Endothelial cell of umbilical vein (primary cell): ENCODE results near the gene INPP5A. TPM values are rescaled to one million over a fixed set of nuclear protein-coding genes. Genes with fewer than 3 reads are reported as not detected.

Source experiments
- BruUV-seq: library from RNA; stranded (reverse); fragments of 400-500 nt; replicated peaks from 2 replicates; lab custom pipeline; 2021; lab: Mats Ljungman, UMichigan
- CTCF ChIA-PET: fragments of 300-600, 350-600 bp; sonication (Branson Sonifier 250); formaldehyde crosslinking; loops from one replicate; lab custom pipeline; 2021; ENCODE audit warnings: antibody characterized with exemption, inconsistent platforms; lab: Charles Lee
- POLR2A ChIA-PET: fragments of 300-600, 350-600 bp; sonication (Branson Sonifier 250); formaldehyde crosslinking; loops from one replicate; lab custom pipeline; 2021; ENCODE audit warnings: antibody characterized with exemption, inconsistent platforms; lab: Charles Lee
- DNase-seq: peaks from one replicate; pipeline ENCODE4 v3.0.0-alpha.2; 2011; ENCODE audit warnings: low read depth, low spot score
- FAIRE-seq: peaks from 2 replicates; lab custom pipeline; 2011; peaks lifted over from hg19 to GRCh38; lab: Jason Lieb, UNC
- H2AFZ ChIP-seq: 2 replicates; pipeline ENCODE4 v1.6.0; 2012; ENCODE audit warnings: low read depth, low read length, control low read depth, inconsistent platforms
- H3K27ac ChIP-seq: 2 replicates; pipeline ENCODE4 v1.5.1; 2011; ENCODE audit warnings: low read depth, mild to moderate bottlenecking, control low read depth, low read length, moderate library complexity; ENCODE audit not compliant: insufficient read depth
- H3K27me3 ChIP-seq, 2 experiments: 2 replicates each; pipeline versions ENCODE4 v1.6.0 to v1.6.1; 2011; ENCODE audit warnings: low read length in 2 of 2, mixed read lengths in 1 of 2; ENCODE audit not compliant: control insufficient read depth in 2 of 2, insufficient read depth in 2 of 2
- H3K36me3 ChIP-seq, 2 experiments: 2 replicates in 1 of 2; 3 replicates in 1 of 2; pipeline ENCODE4 v1.5.1; 2011; ENCODE audit warnings: low read length in 2 of 2, mild to moderate bottlenecking in 1 of 2, moderate library complexity in 1 of 2; ENCODE audit not compliant: control insufficient read depth in 2 of 2, insufficient read depth in 2 of 2; ENCODE audit errors: extremely low read depth in 1 of 2
- H3K4me1 ChIP-seq: 3 replicates; pipeline ENCODE4 v1.5.1; 2011; ENCODE audit warnings: mild to moderate bottlenecking, low read length; ENCODE audit not compliant: control insufficient read depth, insufficient read depth; ENCODE audit errors: extremely low read depth
- H3K4me2 ChIP-seq: 2 replicates; pipeline ENCODE4 v1.6.1; 2011; ENCODE audit warnings: low read length, control low read depth, mixed read lengths; ENCODE audit not compliant: insufficient read depth
- H3K4me3 ChIP-seq, 3 experiments: fragments of 200-600 bp in 1 of 3; sonication (generic), shearing (Covaris generic) in 1 of 3; replicated peaks in 1 of 3; 2 replicates each; pipeline ENCODE4 v1.5.1; 2011 to 2016; ENCODE audit warnings: control low read depth in 3 of 3, low read length in 3 of 3, mild to moderate bottlenecking in 2 of 3, inconsistent platforms in 1 of 3, low read depth in 1 of 3, moderate library complexity in 1 of 3; ENCODE audit not compliant: insufficient read depth in 1 of 3
- H3K79me2 ChIP-seq: 2 replicates; pipeline ENCODE4 v1.6.0; 2012; ENCODE audit warnings: low read length, inconsistent platforms; ENCODE audit not compliant: control insufficient read depth, insufficient read depth
- H3K9ac ChIP-seq: replicated peaks from 2 replicates; pipeline ENCODE3; 2011; ENCODE audit warnings: low read length, control low read depth; ENCODE audit not compliant: insufficient read depth; ENCODE audit errors: extremely low read depth
- H3K9me1 ChIP-seq: replicated peaks from 3 replicates; pipeline ENCODE4 v1.6.0; 2011; ENCODE audit warnings: mild to moderate bottlenecking, low read length; ENCODE audit not compliant: control insufficient read depth, insufficient read depth; ENCODE audit errors: extremely low read depth
- H3K9me3 ChIP-seq: replicated peaks from 2 replicates; pipeline ENCODE4 v1.5.1; 2012; ENCODE audit warnings: low read length, inconsistent platforms; ENCODE audit not compliant: control insufficient read depth, insufficient read depth
- H4K20me1 ChIP-seq: replicated peaks from 2 replicates; pipeline ENCODE3; 2011; ENCODE audit warnings: mild to moderate bottlenecking, low read length; ENCODE audit not compliant: control insufficient read depth, insufficient read depth; ENCODE audit errors: extremely low read depth
- CTCF ChIP-seq, 2 donors: IDR thresholded peaks; 1 replicate in 1 of 2; 2 replicates in 1 of 2; pipeline ENCODE4 v1.5.1; 2011; ENCODE audit warnings: low read length in 2 of 2, mild to moderate bottlenecking in 2 of 2, moderate library complexity in 2 of 2, control low read depth in 1 of 2, inconsistent platforms in 1 of 2, low read depth in 1 of 2; ENCODE audit not compliant: insufficient read depth in 1 of 2; ENCODE audit errors: extremely low read depth in 1 of 2
- EZH2 ChIP-seq: IDR thresholded peaks from 2 replicates; pipeline ENCODE4 v1.6.1; 2012; ENCODE audit warnings: borderline replicate concordance, low read depth, mild to moderate bottlenecking, moderate library complexity, low read length, inconsistent platforms; ENCODE audit not compliant: severe bottlenecking
- FOS ChIP-seq: IDR thresholded peaks from 2 replicates; pipeline ENCODE4 v1.6.1; 2011; ENCODE audit warnings: mild to moderate bottlenecking, low read length, moderate library complexity, borderline replicate concordance; ENCODE audit not compliant: insufficient read depth
- GATA2 ChIP-seq: IDR thresholded peaks from 2 replicates; pipeline ENCODE4 v1.7.0; 2011; ENCODE audit warnings: low read depth, mild to moderate bottlenecking, moderate library complexity, mixed read lengths, low read length; ENCODE audit not compliant: insufficient read length, insufficient read depth
- JUN ChIP-seq: IDR thresholded peaks from 2 replicates; pipeline ENCODE4 v1.6.1; 2011; ENCODE audit warnings: borderline replicate concordance, low read depth; ENCODE audit not compliant: insufficient read length, insufficient read depth
- MAX ChIP-seq: IDR thresholded peaks from 2 replicates; pipeline ENCODE4 v1.6.1; 2011; ENCODE audit not compliant: insufficient read depth, insufficient read length
- MYC ChIP-seq: IDR thresholded peaks from one replicate; pipeline ENCODE4 v1.6.1; 2011; ENCODE audit warnings: mild to moderate bottlenecking, low read depth, low read length
- POLR2A ChIP-seq: IDR thresholded peaks from 2 replicates; pipeline ENCODE4 v1.6.1; 2012; ENCODE audit warnings: low read depth, mild to moderate bottlenecking, control low read depth, low read length
- POLR2AphosphoS5 ChIP-seq: IDR thresholded peaks from 2 replicates; pipeline ENCODE4 v1.6.1; 2012; ENCODE audit warnings: low read depth, mild to moderate bottlenecking, control low read depth, low read length, moderate library complexity; ENCODE audit not compliant: insufficient read depth
- dilution Hi-C: fragments of 300-500 bp; cut with MboI; formaldehyde crosslinking; loops from one replicate; pipeline ENCODE4 v1.15.0; 2019; ENCODE audit warnings: low sequenced_read_pairs; ENCODE audit not compliant: extremely low pct_ligation_motif_present
- intact Hi-C: fragments of 100-400 bp; cut with micrococcal nuclease; formaldehyde crosslinking; loops from one replicate; pipeline ENCODE4 v1.10.0; 2022
- polyA plus RNA-seq, 4 experiments: library from polyadenylated mRNA; depleted of rRNA in 3 of 4; stranded (reverse) in 3 of 4; unstranded in 1 of 4; fragments of >200 nt; gene quantifications; 2 replicates each; pipeline versions ENCODE4 v1.2.1 to v1.2.3, GENCODE V29; 2011 to 2012; ENCODE audit warnings: missing spikeins in 1 of 4
- total RNA-seq: library from RNA; stranded (reverse); gene quantifications from 2 replicates; pipeline ENCODE4 v1.2.3, GENCODE V29; 2021

The INPP5A gene
- total and polyA plus RNA-seq, 2 donors (not counting 3 experiments of a cell fraction or from before 2014, with no cell fraction given), result 22.9 to 33.2 TPM

- Histone ChIP-seq H3K36me3 (no peaks in the 10 kb centered on the region), H3K27me3 (no peaks in the 10 kb centered on the region), H3K4me3 (no peak overlapping the region), H3K9me3 (no peaks in the 10 kb centered on the region), H4K20me1 (peaks cover 6% of the 10 kb centered on the region), H3K4me1 (no peaks in the 10 kb centered on the region), H3K79me2 (peaks cover 4% of the 10 kb centered on the region), H3K4me2 (no peak overlapping the region), H3K9ac (no peak overlapping the region), H3K27ac (no peak overlapping the region), H2AFZ (no peak overlapping the region), H3K9me1 (no peaks in the 10 kb centered on the region)
- no peak for TF ChIP-seq EZH2
- no peak for TF ChIP-seq MYC
- no peak for TF ChIP-seq MAX
- no peak for TF ChIP-seq POLR2A
- TF ChIP-seq FOS, result no peak
- TF ChIP-seq JUN, result no peak
- no peak for TF ChIP-seq POLR2AphosphoS5
- no peak for TF ChIP-seq CTCF (IDR thresholded peaks at IDR 0.05; ENCODE audit: extremely low read depth in 1 of 2, insufficient read depth in 1 of 2, low read depth in 1 of 2, low read length in 2 of 2)
- TF ChIP-seq GATA2, result no peak
- CTCF ChIA-PET, result no interaction called here
- dilution Hi-C loops, result no loop called here
- POLR2A ChIA-PET, result no interaction called here
- no peak for FAIRE-seq
- DNase-seq, result no peak
- intact Hi-C loops, result no loop called here
- BruUV-seq, result no TSS peak
These were observed 64.0 kb downstream of the INPP5A start for GRCh38 chr10:132601567-132601966.
